ENCODE data around the gene SPAG17. TPM values are rescaled to one million over a fixed set of nuclear protein-coding genes. Genes with fewer than 3 reads are reported as not detected.
A peak's percentile ranks its signal among the peaks of the same experiment; 100 is the strongest.

The SPAG17 gene
- total and polyA plus RNA-seq, 2 of the 13 experiments (the other 11 are each of a cell fraction or from before 2014, with no cell fraction given) = not detected

- no peak for TF ChIP-seq ATF7-NPFF (CRISPR knock-in tag; IDR thresholded peaks at IDR 0.05; ENCODE audit: low read depth)
- TF ChIP-seq ZNF749 (CRISPR knock-in tag; IDR thresholded peaks at IDR 0.05; ENCODE audit: borderline replicate concordance) = no peak
- TF ChIP-seq ZNF570 (CRISPR knock-in tag; IDR thresholded peaks at IDR 0.05; ENCODE audit: borderline replicate concordance) = no peak
- no peak for TF ChIP-seq SSRP1 (CRISPR knock-in tag; IDR thresholded peaks at IDR 0.05)
- no peak for TF ChIP-seq DMAP1 (CRISPR knock-in tag; IDR thresholded peaks at IDR 0.05)
- TF ChIP-seq ZNF383 (CRISPR knock-in tag; IDR thresholded peaks at IDR 0.05; ENCODE audit: borderline replicate concordance) = no peak
- TF ChIP-seq ZC3H4 (CRISPR knock-in tag; IDR thresholded peaks at IDR 0.05; ENCODE audit: borderline replicate concordance) = no peak
- 0 out of 2 replicates have a peak, but pooled peaks have one; percentile 31 for TF ChIP-seq POGZ (CRISPR knock-in tag; IDR thresholded peaks at IDR 0.05)
- TF ChIP-seq SMAD1 (CRISPR knock-in tag; IDR thresholded peaks at IDR 0.05; ENCODE audit: borderline replicate concordance, low read depth) = no peak
- no peak for TF ChIP-seq RARA (CRISPR knock-in tag; IDR thresholded peaks at IDR 0.05)
- TF ChIP-seq GTF3A (CRISPR knock-in tag; conservative IDR thresholded peaks at IDR 0.05) = no peak
- TF ChIP-seq ZNF274 (CRISPR knock-in tag; IDR thresholded peaks at IDR 0.05) = no peak
- TF ChIP-seq, protein P1, sequence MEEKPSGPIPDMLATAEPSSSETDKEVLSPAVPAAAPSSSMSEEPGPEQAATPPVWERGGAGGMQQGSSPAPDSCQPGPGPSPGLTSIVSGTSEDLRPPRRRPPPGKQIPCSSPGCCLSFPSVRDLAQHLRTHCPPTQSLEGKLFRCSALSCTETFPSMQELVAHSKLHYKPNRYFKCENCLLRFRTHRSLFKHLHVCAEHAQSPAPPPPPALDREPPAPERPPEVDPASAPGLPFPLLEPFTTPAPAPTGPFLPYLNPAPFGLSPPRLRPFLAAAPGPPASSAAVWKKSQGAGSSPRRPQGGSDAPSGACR (CRISPR knock-in tag; IDR thresholded peaks at IDR 0.05) = no peak
- 0 out of 2 replicates have a peak, but pooled peaks have one; percentile 20 for TF ChIP-seq ZNF740 (CRISPR knock-in tag; IDR thresholded peaks at IDR 0.05)
- no peak for TF ChIP-seq TSC22D2 (CRISPR knock-in tag; IDR thresholded peaks at IDR 0.05; ENCODE audit: borderline replicate concordance)
- no peak for TF ChIP-seq XBP1 (CRISPR knock-in tag; IDR thresholded peaks at IDR 0.05)
- TF ChIP-seq, protein P2, sequence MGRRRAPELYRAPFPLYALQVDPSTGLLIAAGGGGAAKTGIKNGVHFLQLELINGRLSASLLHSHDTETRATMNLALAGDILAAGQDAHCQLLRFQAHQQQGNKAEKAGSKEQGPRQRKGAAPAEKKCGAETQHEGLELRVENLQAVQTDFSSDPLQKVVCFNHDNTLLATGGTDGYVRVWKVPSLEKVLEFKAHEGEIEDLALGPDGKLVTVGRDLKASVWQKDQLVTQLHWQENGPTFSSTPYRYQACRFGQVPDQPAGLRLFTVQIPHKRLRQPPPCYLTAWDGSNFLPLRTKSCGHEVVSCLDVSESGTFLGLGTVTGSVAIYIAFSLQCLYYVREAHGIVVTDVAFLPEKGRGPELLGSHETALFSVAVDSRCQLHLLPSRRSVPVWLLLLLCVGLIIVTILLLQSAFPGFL (CRISPR knock-in tag; IDR thresholded peaks at IDR 0.05) = no peak
- TF ChIP-seq YEATS2 (CRISPR knock-in tag; IDR thresholded peaks at IDR 0.05; ENCODE audit: borderline replicate concordance) = no peak
- TF ChIP-seq, protein P3, sequence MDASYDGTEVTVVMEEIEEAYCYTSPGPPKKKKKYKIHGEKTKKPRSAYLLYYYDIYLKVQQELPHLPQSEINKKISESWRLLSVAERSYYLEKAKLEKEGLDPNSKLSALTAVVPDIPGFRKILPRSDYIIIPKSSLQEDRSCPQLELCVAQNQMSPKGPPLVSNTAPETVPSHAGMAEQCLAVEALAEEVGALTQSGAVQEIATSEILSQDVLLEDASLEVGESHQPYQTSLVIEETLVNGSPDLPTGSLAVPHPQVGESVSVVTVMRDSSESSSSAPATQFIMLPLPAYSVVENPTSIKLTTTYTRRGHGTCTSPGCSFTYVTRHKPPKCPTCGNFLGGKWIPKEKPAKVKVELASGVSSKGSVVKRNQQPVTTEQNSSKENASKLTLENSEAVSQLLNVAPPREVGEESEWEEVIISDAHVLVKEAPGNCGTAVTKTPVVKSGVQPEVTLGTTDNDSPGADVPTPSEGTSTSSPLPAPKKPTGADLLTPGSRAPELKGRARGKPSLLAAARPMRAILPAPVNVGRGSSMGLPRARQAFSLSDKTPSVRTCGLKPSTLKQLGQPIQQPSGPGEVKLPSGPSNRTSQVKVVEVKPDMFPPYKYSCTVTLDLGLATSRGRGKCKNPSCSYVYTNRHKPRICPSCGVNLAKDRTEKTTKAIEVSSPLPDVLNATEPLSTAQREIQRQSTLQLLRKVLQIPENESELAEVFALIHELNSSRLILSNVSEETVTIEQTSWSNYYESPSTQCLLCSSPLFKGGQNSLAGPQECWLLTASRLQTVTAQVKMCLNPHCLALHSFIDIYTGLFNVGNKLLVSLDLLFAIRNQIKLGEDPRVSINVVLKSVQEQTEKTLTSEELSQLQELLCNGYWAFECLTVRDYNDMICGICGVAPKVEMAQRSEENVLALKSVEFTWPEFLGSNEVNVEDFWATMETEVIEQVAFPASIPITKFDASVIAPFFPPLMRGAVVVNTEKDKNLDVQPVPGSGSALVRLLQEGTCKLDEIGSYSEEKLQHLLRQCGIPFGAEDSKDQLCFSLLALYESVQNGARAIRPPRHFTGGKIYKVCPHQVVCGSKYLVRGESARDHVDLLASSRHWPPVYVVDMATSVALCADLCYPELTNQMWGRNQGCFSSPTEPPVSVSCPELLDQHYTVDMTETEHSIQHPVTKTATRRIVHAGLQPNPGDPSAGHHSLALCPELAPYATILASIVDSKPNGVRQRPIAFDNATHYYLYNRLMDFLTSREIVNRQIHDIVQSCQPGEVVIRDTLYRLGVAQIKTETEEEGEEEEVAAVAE (CRISPR knock-in tag; IDR thresholded peaks at IDR 0.05; ENCODE audit: borderline replicate concordance) = no peak
- no peak for TF ChIP-seq ZBTB2 (CRISPR knock-in tag; IDR thresholded peaks at IDR 0.05; ENCODE audit: low read depth)
- TF ChIP-seq, protein P4, sequence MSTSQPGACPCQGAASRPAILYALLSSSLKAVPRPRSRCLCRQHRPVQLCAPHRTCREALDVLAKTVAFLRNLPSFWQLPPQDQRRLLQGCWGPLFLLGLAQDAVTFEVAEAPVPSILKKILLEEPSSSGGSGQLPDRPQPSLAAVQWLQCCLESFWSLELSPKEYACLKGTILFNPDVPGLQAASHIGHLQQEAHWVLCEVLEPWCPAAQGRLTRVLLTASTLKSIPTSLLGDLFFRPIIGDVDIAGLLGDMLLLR (CRISPR knock-in tag; IDR thresholded peaks at IDR 0.05) = no peak
- no peak for TF ChIP-seq NR1H2 (CRISPR knock-in tag; IDR thresholded peaks at IDR 0.05; ENCODE audit: borderline replicate concordance, low read depth)
- no peak; the same call in none of the 2 replicates for TF ChIP-seq TBX2 (CRISPR knock-in tag; IDR thresholded peaks at IDR 0.05; ENCODE audit: borderline replicate concordance)
These were observed 256.1 kb downstream of the SPAG17 start (continued) for GRCh38 chr1:117928881-117929342.
